Colonic mucosa (tissue), 4 donors: Measurements from ENCODE around the gene CA4. TPM values are rescaled to one million over a fixed set of nuclear protein-coding genes. Genes with fewer than 3 reads are reported as not detected.
"Not testable (repeated sequence)": the region's sequence is repeated elsewhere in the genome, so short reads cannot be mapped to it uniquely, and the experiment has no call there.

Experiments used
- DNase-seq: peaks from one replicate; pipeline ENCODE4 v3.0.0-alpha.2; 2020
- H3K27ac ChIP-seq: fragments of 200-600 bp; one replicate; pipeline ENCODE4 v1.8.0; 2021
- H3K27me3 ChIP-seq: fragments of 200-600 bp; one replicate; pipeline ENCODE4 v1.8.0; 2021
- H3K36me3 ChIP-seq: fragments of 200-600 bp; one replicate; pipeline ENCODE4 v1.8.0; 2021
- H3K4me1 ChIP-seq: fragments of 200-600 bp; one replicate; pipeline ENCODE4 v1.8.0; 2021; ENCODE audit warnings: mild to moderate bottlenecking
- H3K4me3 ChIP-seq: fragments of 200-600 bp; one replicate; pipeline ENCODE4 v1.8.0; 2021
- H3K9ac ChIP-seq, 2 donors: one replicate each; pipeline ENCODE4 v1.7.0; 2013; ENCODE audit warnings: control low read depth in 2 of 2, low read depth in 2 of 2, low read length in 2 of 2
- H3K9me3 ChIP-seq: fragments of 200-600 bp; one replicate; pipeline ENCODE4 v1.8.0; 2021
- CTCF ChIP-seq: fragments of 200-600 bp; IDR thresholded peaks from one replicate; pipeline ENCODE4 v1.8.0; 2022; ENCODE audit warnings: antibody characterized with exemption, mild to moderate bottlenecking
- intact Hi-C: fragments of 100-400 bp; cut with DNase I; formaldehyde crosslinking; loops from one replicate; pipeline ENCODE4 v1.14.1; 2022
- total RNA-seq, 2 donors: library from RNA; stranded (reverse); fragmentation: NEBNext Ultra II Directional in 1 of 2; extraction: Animal tissue kit (Norgen Biotek cat#: 25700) in 1 of 2; gene quantifications; one replicate each; pipeline ENCODE4 v1.2.1, GENCODE V29; 2021
- donor health status: healthy.
- donor health status: DM: no; HTN: no; CAD: no.
- donor health status: DM: no; HTN: no; CAD: no.

Gene CA4
- 100 to 1,000 TPM; 111 to 397 TPM for total RNA-seq

DNA sequence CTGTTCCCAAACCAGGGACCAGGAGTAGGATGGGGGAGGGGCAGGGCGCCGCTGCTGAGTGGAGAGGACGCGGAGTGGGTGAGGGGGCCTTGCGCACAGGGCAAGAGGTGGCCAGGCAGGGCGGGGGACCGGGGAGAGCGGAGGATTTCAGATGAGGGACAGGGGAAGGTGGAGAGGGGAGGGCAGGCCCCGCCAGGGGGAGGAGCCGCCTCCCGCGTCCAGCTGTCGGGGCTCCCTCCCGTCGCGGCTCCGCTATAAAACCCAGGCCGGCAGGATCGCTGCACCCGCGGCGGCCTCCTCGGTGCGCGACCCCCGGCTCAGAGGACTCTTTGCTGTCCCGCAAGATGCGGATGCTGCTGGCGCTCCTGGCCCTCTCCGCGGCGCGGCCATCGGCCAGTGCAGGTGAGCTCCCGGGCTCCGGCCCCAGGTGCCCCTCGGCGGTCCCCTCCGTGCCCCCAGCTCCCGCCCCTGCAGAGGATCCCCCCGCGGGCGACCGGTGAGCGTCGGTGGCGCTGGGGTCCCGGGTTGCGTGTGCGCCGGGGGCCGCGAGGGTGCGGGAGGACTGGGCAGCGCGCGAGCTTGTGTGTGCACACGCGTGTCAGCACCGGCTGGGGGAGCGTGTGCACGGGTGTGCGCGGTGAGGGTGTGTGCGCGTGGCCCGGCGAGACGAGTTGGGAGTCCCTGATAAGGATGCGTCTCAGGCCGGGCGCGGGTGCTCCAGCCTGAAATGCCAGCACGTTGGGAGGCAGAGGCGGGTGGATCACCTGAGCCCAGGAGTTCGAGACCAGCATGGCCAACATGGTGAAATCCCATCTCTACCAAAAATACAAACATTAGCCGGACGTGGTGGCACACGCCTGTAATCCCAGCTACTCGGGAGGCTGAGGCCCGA is at the start of gene CA4:
Gene CA4, plus strand, starts transcription at position 283 of the 892 bp plus-strand sequence. Its CDS starts 62 bp downstream, at position 345.
- Histone ChIP-seq H3K4me1 (peaks cover 13% of the 10 kb centered on the region), H3K27ac (no peak within 1 kb of the TSS), H3K4me3 (peak within 1 kb of the TSS; percentile 43), H3K9ac (peak within 1 kb of the TSS; percentile 34 to 35), H3K27me3 (peaks cover 30% of the 10 kb centered on the region), H3K9me3 (no peaks in the 10 kb centered on the region), H3K36me3 (no peaks in the 10 kb centered on the region)
- intact Hi-C loops = no loop called here
- TF ChIP-seq CTCF = no peak
- DNase-seq = no peak

DNA sequence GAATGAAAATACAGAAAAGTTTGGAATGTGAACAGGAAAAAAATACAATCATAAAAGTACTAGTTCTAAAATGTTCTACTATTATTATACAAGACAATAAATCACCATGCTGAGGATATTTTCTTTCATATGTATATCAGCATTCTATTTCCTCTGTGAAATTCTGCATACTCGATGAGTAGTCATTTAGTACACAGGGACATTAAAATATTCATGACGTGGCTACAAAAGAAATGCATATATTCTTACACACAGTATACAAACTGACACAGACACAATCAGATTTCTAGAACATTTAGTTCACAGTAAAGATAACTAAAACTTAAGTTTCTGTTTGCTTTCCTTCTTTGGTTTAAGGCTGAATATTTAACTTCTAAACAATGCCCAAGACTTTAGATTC is 49.2 kb upstream of the CA4 start:
- not testable (repeated sequence) for H3K36me3 ChIP-seq, H3K27me3 ChIP-seq, H3K4me1 ChIP-seq, H3K4me3 ChIP-seq, H3K9me3 ChIP-seq, H3K27ac ChIP-seq, H3K9ac ChIP-seq, DNase-seq
- intact Hi-C loops = loop anchor here (10.0 kb wide), 1 partner anchor 334 kb away; no protein-coding TSS in a partner anchor

GRCh38 chr17:60102015-60102631 is 47.6 kb upstream of the CA4 start:
- not testable (repeated sequence) for H3K9me3 ChIP-seq, H3K36me3 ChIP-seq, DNase-seq, H3K27ac ChIP-seq, H3K9ac ChIP-seq, H3K27me3 ChIP-seq, H3K4me1 ChIP-seq, H3K4me3 ChIP-seq
- intact Hi-C loops = loop anchor here (10.0 kb wide), 1 partner anchor 333 kb away; no protein-coding TSS in a partner anchor

- no peaks in the 10 kb centered on the region for H3K36me3 ChIP-seq
- no peaks in the 10 kb centered on the region for H3K9me3 ChIP-seq
- H3K4me3 ChIP-seq = no peak overlapping the region
- DNase-seq = peak; percentile 25
- H3K4me1 ChIP-seq = no peaks in the 10 kb centered on the region
- H3K9ac ChIP-seq = no peak overlapping the region
- H3K27me3 ChIP-seq = no peaks in the 10 kb centered on the region
- intact Hi-C loops = loop anchor here (10.0 kb wide), 1 partner anchor 332 kb away; no protein-coding TSS in a partner anchor
- H3K27ac ChIP-seq = no peak overlapping the region
- no peak for TF ChIP-seq CTCF
Observed at GRCh38 chr17:60102632-60103096, 47.1 kb upstream of the CA4 start.

DNA sequence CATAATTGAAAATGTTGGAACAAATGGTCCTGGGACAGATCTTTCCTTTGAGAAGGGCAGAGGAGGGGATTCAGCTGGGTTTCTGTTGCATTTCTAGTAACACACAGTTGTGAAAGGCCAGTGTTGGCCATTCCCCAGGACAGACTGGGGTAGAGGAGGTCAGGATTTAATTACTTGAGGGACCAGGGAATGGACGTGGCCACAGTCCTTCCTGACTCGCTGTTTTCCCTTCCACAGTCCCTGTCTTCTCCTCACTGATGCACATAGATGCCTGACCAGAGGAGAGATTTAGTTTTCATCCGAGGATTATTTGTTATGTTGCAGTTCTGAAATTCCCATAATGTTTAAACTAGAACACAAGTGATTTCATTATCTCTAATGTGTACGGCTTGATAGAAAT is 45.8 kb upstream of the CA4 start:
- H3K9ac ChIP-seq = no peak overlapping the region
- no peak for DNase-seq
- no peak for TF ChIP-seq CTCF
- no peak overlapping the region for H3K27ac ChIP-seq
- no peaks in the 10 kb centered on the region for H3K27me3 ChIP-seq
- no peaks in the 10 kb centered on the region for H3K4me1 ChIP-seq
- H3K4me3 ChIP-seq = no peak overlapping the region
- no peaks in the 10 kb centered on the region for H3K36me3 ChIP-seq
- H3K9me3 ChIP-seq = no peaks in the 10 kb centered on the region
- intact Hi-C loops = loop anchor here (10.0 kb wide), 1 partner anchor 331 kb away; no protein-coding TSS in a partner anchor

GRCh38 chr17:60106340-60107059 is 43.3 kb upstream of the CA4 start:
- H3K4me1 ChIP-seq = no peaks in the 10 kb centered on the region
- no peak for DNase-seq
- H3K36me3 ChIP-seq = no peaks in the 10 kb centered on the region
- no peak overlapping the region for H3K27ac ChIP-seq
- TF ChIP-seq CTCF = no peak
- no peaks in the 10 kb centered on the region for H3K9me3 ChIP-seq
- no peak overlapping the region for H3K4me3 ChIP-seq
- no peak overlapping the region for H3K9ac ChIP-seq
- no peaks in the 10 kb centered on the region for H3K27me3 ChIP-seq
- intact Hi-C loops = loop anchor here (10.0 kb wide), 1 partner anchor 328 kb away; no protein-coding TSS in a partner anchor
